Measurements from ENCODE around the gene PLAGL1.
"Not testable (repeated sequence)": the region's sequence is repeated elsewhere in the genome, so short reads cannot be mapped to it uniquely, and the experiment has no call there.

PLAGL1 gene, protein sequence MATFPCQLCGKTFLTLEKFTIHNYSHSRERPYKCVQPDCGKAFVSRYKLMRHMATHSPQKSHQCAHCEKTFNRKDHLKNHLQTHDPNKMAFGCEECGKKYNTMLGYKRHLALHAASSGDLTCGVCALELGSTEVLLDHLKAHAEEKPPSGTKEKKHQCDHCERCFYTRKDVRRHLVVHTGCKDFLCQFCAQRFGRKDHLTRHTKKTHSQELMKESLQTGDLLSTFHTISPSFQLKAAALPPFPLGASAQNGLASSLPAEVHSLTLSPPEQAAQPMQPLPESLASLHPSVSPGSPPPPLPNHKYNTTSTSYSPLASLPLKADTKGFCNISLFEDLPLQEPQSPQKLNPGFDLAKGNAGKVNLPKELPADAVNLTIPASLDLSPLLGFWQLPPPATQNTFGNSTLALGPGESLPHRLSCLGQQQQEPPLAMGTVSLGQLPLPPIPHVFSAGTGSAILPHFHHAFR

DNA sequence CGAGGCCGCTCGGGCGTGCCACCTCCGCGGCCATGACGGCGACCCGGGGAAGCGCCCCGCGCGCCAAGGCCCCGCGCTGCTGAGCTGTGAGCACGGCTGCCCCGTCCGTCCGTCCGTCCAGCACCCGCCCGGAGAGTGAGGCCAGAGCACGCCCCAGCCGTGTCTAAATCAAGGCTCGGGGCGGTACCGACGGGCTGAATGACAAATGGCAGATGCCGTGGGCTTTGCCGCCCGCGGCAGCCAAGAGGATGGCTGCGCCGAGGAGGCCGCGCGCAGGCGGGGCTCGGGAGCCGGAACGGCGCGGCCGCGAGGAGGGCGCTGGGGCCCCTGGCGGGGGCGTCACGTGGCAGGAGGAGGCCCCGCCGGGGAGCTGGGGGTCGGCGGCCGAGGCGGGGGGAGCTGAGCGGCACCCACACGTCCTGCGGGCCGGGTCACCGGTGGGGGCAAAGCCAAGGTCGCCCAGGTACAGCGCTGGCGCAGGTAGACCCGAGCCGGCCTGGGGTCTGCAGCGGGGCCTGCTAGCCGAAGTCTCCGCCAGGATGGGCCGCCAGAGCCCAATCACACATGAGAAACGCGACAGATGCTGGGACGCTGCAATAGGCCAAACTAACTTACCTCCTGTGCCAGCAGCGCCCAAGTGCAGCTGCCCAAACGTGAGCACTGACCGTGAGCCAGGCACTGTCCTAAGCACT, at the start of gene PLAGL1:
Gene PLAGL1 (minus strand): TSS at position 140 of the 692 bp plus-strand sequence. CDS start 60,123 bp downstream, outside the sequence.
- no peak for DNase-seq

- no peak for DNase-seq
Observed at GRCh38 chr6:144055121-144055931, 47.3 kb upstream of the PLAGL1 start.

DNA sequence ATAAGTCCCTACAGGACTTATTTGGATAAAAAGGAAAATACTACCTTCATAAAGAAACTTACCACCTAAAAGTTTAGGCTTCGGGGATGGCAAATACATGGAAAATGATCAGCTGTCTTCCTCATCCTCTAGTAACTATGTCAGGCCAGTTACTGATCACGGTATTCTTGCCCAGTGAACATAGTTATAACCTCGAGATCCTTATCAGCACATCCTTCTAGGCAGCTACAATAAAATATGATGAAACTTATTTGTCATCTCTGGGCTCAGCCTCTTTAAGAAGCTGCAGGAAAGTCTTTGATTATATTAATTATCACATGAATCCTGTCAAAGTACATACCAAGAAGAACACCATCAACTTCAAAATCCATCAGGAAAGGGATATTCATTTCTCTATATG, 45.5 kb upstream of the PLAGL1 start:
- DNase-seq = no peak

GRCh38 chr6:144052488-144052887, 44.4 kb upstream of the PLAGL1 start:
- DNase-seq = no peak

GRCh38 chr6:144049386-144049785, 41.3 kb upstream of the PLAGL1 start:
- DNase-seq = no peak

- no peak for DNase-seq
Observed at GRCh38 chr6:144047688-144048087, 39.6 kb upstream of the PLAGL1 start.

- not testable (repeated sequence) for DNase-seq
Observed at GRCh38 chr6:144046672-144047071, 38.6 kb upstream of the PLAGL1 start.

GRCh38 chr6:144044989-144045388, 36.9 kb upstream of the PLAGL1 start:
- not testable (repeated sequence) for DNase-seq

DNA sequence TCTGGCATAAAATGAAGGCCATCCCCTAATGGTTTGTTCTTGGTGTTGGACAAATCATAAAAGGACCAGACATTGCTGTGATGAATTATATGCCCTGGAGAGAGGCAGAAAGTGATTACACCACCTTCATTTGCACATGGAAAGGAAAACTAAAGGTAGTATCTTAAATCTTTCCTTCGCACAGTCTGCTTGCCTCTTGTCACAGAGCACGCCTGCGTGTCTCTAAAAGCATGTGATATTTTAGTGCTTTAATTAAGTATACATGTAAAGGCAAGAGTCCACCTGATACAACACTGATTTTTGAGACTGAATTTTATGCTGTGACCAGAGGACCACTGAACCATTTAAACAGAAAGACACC, 28.8 kb upstream of the PLAGL1 start:
- DNase-seq = no peak

DNA sequence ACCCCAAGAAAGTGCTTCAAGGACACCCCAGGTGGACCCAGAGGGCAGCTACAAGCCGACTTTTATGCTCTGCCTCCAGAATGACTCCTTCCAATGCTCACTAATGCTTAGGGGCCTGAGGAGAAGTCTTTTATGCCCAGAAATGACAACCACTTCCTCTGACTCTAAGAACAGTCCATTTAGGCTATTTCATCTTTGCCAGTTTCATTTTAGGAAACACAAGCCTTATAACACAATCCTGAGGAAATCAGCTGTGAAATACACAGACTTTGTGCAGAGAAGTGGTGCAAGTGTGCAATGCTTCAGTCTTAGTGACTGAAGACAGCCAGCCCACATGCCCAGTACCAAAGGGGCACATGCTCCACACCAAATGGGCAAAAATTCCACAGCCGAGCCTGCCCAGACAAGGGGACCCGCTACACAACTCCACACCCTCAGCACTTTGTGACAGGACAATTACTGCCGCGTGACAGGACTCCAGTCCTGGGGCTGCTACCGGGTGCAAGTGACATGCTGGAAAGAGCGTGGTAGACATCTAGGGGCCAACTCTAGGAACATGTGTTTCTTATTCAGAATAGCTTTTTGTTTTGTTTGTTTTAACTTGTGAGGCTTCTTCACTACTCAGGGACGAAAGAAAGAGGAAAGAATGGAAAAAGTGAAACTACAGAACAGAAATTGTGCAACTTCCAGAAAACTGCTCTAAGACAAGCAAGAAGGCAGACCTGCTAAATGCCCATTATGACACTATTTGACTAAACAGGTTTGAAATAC, 28.2 kb upstream of the PLAGL1 start:
- DNase-seq = no peak

DNA sequence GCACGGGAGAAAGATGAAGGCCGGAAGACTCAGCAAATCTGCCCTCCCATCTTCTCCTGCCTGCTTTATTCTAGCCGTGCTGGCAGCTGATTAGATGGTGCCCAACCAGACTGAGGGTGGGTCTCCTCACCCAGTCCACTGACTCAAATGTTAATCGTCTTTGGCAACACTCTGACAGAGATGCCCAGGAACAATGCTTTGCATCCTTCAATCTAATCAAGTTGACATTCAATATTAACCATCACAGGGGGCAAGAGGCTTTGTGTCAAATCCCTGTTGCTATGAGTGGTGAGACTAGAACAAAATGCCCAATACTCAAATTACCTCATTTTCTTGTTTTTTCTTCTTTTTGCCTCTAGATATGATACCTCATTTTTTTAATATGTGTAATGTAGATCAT, 27.4 kb upstream of the PLAGL1 start:
- no peak for DNase-seq

GRCh38 chr6:144033816-144034735, 26.0 kb upstream of the PLAGL1 start:
- no peak for DNase-seq

DNA sequence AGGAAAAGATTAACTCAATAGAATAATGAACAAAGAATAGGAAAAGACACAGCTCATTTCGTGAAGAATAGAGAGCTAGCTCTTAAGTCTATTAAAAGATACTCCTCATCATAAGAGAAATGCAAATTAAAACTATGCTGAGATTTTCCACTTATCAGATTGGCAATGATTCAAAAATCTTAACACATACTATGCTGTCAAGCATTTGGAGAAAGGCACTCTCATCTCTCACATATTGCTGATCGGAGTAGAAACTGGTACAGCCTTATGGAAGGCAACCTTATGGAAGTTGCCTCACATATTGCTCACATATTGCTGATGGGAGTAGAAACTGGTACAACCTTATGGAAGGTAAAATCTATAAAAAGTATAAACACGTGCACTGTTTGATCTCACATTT, 21.4 kb upstream of the PLAGL1 start:
- DNase-seq = no peak

DNA sequence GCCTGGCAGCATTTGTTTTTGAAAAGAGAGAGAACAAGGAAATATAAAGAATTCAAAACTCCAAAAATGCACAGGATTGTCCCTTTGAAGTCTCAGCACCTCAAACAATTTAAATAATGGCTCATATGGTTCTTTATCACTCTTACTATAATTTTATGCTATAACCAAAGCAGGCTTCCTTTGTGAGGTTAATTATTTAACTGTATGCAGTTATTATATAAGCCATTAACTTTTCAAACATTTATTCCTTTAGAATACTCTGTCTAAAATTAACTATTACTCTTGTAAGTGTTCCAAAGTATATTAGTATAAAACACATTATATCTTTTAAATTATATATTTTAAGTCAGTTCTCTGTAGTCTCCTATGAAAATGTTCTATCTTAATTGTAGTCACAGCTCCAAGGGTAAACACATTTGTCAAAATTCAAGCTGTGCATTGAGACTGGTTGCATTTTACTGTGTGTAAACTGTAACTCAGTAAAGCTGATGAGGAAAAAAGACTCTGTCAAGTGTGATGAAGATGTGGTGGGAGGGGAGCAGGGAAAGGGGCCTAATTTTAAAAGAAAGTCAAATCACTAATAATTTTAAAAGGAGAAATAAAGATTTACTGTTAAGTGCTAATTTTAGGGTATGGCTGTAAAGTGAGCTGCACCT, 20.0 kb upstream of the PLAGL1 start:
- no peak for DNase-seq

DNA sequence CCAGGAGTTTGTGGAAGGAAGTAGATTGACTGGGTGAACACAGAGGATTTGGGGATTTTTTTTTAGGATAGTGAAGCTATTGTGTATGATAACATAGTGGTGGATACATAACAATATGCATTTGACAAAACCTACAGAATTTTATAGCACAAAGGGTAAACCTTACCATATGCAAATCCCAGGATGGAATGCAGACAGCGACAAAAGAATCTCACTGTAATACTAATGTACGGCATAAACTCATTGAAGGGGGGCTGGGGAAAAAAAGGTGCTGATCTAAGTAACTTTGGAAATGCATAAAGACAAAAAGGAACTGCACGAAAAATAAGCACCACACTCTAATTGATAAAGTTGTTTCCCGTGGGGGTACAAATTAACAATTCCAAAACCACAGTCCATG, 15.2 kb upstream of the PLAGL1 start:
- DNase-seq = no peak

GRCh38 chr6:144019929-144020328, 11.9 kb upstream of the PLAGL1 start:
- no peak for DNase-seq

DNA sequence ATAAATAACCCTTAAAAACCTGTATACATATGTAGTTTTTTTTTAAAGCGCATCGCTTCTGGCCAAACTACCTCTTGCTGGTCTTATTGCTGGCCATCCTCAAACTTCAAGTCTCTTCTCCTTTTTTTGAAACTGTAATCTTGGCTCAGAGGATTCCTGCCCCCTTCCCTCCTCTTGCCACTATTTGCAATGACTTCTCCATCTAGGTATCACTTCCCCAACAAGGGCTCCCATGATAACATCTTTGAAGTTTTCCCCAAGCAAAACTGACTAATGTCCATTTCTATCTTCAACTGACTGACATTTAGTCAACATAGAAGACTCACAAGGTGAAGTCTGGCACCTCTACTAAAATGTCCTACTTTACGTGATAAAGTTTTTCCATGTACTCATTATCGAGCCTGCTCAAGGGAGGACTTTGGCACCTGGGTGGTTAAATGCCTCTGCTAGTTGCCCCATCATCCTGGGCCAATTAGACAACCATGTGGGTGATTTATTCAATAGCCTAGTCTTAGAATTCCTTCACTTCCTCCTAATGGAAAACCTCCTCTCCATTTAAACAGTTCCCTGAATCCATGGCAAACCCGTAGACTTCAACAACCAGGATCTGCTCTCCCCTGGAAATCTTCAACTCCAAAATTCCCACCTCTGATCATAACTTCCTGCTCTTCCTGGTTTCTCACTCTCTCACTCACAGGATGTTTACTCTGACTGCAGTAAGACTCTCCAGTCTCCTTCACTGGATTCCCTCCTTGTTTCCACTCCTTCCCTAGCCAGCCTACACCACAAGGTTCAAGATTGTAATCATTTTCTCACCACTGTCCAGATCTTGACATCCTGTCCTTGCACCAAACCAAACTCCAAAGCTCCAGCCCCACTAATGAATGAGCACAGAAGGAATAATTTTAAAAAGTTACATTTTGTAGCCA, 9.4 kb upstream of the PLAGL1 start:
- DNase-seq = no peak

DNA sequence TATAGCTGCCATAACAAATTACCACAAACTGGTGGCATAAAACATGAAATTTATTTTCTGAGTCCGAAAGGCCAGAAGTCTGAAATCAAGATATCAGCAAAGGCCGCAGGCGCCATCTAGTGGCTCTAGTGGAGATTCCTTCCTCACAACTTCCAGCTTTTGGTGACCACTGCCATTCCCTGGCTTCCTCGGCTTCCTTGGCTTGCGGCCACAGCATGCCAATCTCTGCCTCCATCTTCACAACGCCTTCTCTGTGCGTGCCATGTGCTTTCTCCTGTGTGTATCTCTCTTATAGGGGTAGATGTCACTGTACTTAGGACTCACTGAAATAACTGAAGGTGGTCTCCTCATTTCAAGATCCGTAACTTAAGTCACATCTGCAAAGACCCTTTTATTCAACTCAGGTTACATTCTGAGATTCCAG, 5.4 kb upstream of the PLAGL1 start:
- DNase-seq = peak; percentile 51

GRCh38 chr6:144012534-144012933, 4.5 kb upstream of the PLAGL1 start:
- DNase-seq = no peak

DNA sequence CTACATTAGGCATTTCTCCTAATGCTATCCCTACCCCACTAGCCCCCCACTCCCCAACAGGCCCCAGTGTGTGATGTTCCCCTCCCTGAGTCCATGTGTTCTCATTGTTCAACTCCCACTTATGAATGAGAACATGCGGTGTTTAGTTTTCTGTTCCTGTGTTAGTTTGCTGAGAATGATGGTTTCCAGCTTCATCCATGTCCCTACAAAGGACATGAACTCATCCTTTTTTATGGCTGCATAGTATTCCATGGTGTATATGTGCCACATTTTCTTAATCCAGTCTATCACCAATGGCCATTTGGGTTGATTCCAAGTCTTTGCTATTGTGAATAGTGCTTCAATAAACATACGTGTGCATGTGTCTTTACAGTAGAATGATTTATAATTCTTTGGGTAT, 1.6 kb upstream of the PLAGL1 start:
- not testable (repeated sequence) for DNase-seq

Measured in NCI-H1694 (cell line).